ENCODE results near the gene VIPR2. TPM values are rescaled to one million over a fixed set of nuclear protein-coding genes. Genes with fewer than 3 reads are reported as not detected.

Gene VIPR2
- total and polyA plus RNA-seq, 11 donors, result 3.3 to 27.0 (median 18.5) TPM

DNA sequence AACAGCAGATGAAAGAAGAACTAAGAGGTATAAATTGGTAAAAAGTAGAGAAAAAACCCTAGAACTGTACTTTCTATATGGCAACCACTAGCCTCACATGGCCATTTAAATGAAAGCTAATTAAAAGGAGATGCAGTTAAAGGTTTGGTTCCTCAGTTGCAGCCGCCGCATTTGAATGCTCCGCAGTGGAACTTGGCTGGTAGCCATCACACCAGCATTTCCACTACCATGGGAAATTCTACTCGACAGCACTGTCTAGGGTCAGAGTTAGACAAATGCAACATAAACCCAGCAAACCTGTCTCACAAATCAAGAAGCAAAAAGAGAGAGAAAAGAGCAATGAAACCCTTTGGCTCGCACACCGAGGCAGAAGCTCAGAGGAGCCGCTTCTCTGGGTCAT lies 29.7 kb downstream of the VIPR2 start:
- DNase-seq (peak in 1 of 5 donors; percentile 57), ATAC-seq (peak in 2 of 4 donors; percentile 52 to 71)
- Histone ChIP-seq H3K27ac (peak overlapping the region in 2 of 12 donors; percentile 2 to 19), H3K4me3 (no peak overlapping the region), H3K27me3 (peaks cover 0 to 8% (median 0%) of the 10 kb centered on the region in 9 donors), H3K4me1 (peaks cover 0 to 18% (median 12%) of the 10 kb centered on the region in 12 donors), H3K9me3 (no peaks in the 10 kb centered on the region), H3K36me3 (no peaks in the 10 kb centered on the region)
- intact Hi-C loops (cut with DNase I), result no loop called here
- 42 to 50% (median 46%) methylated on average over 7 of the region's 7 CpGs for WGBS, 4 donors
- no peak for TF ChIP-seq POLR2A (IDR thresholded peaks at IDR 0.05)
- TF ChIP-seq, protein P1, sequence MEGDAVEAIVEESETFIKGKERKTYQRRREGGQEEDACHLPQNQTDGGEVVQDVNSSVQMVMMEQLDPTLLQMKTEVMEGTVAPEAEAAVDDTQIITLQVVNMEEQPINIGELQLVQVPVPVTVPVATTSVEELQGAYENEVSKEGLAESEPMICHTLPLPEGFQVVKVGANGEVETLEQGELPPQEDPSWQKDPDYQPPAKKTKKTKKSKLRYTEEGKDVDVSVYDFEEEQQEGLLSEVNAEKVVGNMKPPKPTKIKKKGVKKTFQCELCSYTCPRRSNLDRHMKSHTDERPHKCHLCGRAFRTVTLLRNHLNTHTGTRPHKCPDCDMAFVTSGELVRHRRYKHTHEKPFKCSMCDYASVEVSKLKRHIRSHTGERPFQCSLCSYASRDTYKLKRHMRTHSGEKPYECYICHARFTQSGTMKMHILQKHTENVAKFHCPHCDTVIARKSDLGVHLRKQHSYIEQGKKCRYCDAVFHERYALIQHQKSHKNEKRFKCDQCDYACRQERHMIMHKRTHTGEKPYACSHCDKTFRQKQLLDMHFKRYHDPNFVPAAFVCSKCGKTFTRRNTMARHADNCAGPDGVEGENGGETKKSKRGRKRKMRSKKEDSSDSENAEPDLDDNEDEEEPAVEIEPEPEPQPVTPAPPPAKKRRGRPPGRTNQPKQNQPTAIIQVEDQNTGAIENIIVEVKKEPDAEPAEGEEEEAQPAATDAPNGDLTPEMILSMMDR (IDR thresholded peaks at IDR 0.05), result peak in 2 of 12 donors; percentile 22 to 33

DNA sequence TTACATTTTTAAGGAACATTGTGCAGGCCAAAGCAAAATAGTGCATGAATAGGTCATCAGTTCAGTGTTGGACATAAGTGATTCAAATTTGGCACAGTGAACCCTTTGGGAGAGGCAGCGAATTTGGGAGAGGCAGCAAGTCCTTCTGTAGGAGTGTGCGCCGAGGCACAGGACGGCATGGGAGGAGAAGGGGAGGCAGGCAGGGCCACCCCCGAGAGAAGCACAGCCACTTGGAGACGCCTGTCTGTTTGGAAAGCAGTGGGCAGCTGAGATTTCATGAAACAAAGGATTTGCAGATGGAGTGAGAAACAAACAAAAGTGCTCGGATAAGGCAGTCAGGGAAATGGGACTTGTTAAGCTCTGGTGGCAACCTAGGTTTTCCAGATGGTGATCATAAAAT lies 30.6 kb downstream of the VIPR2 start:
- DNase-seq (peak in 1 of 5 donors; percentile 18), ATAC-seq (no peak)
- peaks cover 0 to 8% (median 0%) of the 10 kb centered on the region in 9 donors for H3K27me3 ChIP-seq
- no peak for TF ChIP-seq POLR2A (IDR thresholded peaks at IDR 0.05)
- TF ChIP-seq, protein P1 (IDR thresholded peaks at IDR 0.05), result no peak
- no peak overlapping the region for H3K4me3 ChIP-seq
- intact Hi-C loops (cut with DNase I), result no loop called here
- H3K9me3 ChIP-seq, result no peaks in the 10 kb centered on the region
- H3K36me3 ChIP-seq, result no peaks in the 10 kb centered on the region
- H3K4me1 ChIP-seq, result peaks cover 0 to 27% (median 14%) of the 10 kb centered on the region in 12 donors
- 62 to 76% (median 66%) methylated on average over 7 of the region's 7 CpGs for WGBS, 4 donors
- H3K27ac ChIP-seq, result no peak overlapping the region

DNA sequence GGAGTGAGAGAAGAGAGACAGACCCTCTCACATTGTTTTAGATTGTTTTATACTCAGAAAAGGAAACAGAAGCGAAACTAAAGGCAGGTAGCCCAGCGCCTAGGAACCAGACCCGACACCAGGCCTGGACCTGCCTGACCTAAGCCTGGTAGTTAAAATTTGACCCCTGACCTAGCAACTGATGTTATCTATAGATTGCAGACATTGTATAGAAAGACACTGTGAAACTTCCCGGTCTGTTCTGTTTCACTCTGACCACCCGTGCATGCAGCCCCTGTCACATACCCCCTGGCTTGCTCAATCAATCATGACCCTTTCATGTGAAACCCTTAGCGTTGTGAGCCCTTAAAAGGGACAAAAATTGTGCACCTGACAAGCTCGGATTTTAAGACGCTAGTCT lies 31.6 kb downstream of the VIPR2 start:
- no peak overlapping the region for H3K4me3 ChIP-seq
- ATAC-seq (no peak), DNase-seq (no peak)
- TF ChIP-seq POLR2A (IDR thresholded peaks at IDR 0.05), result no peak
- TF ChIP-seq, protein P1 (IDR thresholded peaks at IDR 0.05), result no peak
- H3K9me3 ChIP-seq, result no peaks in the 10 kb centered on the region
- H3K27ac ChIP-seq, result no peak overlapping the region
- WGBS, 4 donors, result 60 to 72% (median 71%) methylated on average over 8 of the region's 8 CpGs
- intact Hi-C loops (cut with DNase I), result no loop called here
- H3K4me1 ChIP-seq, result peaks cover 0 to 32% (median 14%) of the 10 kb centered on the region in 12 donors
- peaks cover 0 to 8% (median 0%) of the 10 kb centered on the region in 9 donors for H3K27me3 ChIP-seq
- no peaks in the 10 kb centered on the region for H3K36me3 ChIP-seq

DNA sequence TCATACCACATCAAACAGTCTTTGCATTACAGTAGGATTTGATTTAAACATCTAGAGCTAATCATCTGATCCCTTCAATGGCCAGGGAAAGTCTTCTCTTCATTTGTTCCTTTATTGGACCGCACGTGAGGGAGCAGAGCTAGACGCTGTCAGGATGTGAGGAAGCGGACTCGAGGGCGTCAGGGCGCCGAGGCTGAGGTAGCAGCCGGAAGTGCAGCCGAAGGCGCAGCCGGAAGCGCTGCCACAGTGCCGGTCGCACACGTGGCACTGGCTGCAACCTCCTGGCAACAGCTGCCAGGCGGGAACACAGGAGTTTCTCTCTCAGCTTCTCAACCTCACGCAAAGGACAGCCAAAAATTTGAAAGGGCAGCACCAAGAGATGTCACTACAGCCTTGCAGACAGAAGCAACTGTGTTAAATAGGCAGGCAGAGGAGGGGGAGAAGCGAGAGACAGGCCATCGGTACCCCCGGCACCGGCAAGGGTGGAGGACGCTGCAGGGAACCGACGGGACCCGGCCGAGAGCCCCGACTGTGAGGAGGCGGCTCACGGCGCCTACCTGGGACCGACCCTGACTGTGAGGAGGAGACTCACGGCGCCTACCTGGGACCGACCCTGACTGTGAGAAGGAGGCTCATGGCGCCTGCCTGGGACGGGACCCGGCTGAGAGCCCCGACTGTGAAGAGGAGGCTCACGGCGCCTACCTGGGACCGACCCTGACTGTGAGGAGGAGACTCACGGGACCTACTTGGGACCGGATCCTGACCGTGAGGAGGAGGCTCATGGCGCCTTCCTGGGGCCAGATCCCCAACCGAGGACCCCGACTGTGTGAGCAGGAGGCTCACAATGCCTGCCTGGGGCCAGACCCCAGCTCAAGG lies 32.3 kb downstream of the VIPR2 start:
- Histone ChIP-seq H3K4me3 (no peak overlapping the region), H3K36me3 (no peaks in the 10 kb centered on the region), H3K9me3 (no peaks in the 10 kb centered on the region), H3K27me3 (peaks cover 0 to 8% (median 0%) of the 10 kb centered on the region in 9 donors), H3K4me1 (peaks cover 0 to 35% (median 14%) of the 10 kb centered on the region in 12 donors), H3K27ac (no peak overlapping the region)
- WGBS, 4 donors, result 62 to 76% (median 64%) methylated on average over 47 to 48 of the region's 48 CpGs
- DNase-seq (peak in 1 of 5 donors; percentile 25), ATAC-seq (peak in 1 of 4 donors; percentile 25)
- intact Hi-C loops (cut with DNase I), result no loop called here
- no peak for TF ChIP-seq POLR2A (IDR thresholded peaks at IDR 0.05)
- TF ChIP-seq, protein P1 (IDR thresholded peaks at IDR 0.05), result no peak
